8988T (cell line): ENCODE data around the gene DAB1.
"Not testable (repeated sequence)": the region's sequence is repeated elsewhere in the genome, so short reads cannot be mapped to it uniquely, and the experiment has no call there.

ENCODE experiments used
- DNase-seq: peaks from one replicate; pipeline ENCODE4 v3.0.0; 2011

Gene DAB1

GRCh38 chr1:57353654-57354053 lies 70.2 kb downstream of the DAB1 start:
- no peak for DNase-seq

- DNase-seq, result no peak
These were observed 73.2 kb downstream of the DAB1 start for GRCh38 chr1:57350610-57351009.

- DNase-seq, result no peak
These were observed 74.9 kb downstream of the DAB1 start for GRCh38 chr1:57348921-57349320.

- DNase-seq, result no peak
These were observed 77.9 kb downstream of the DAB1 start for GRCh38 chr1:57345916-57346315.

GRCh38 chr1:57344265-57344664 lies 79.6 kb downstream of the DAB1 start:
- DNase-seq, result no peak

GRCh38 chr1:57343298-57343915 lies 80.5 kb downstream of the DAB1 start:
- DNase-seq, result not testable (repeated sequence)

GRCh38 chr1:57341721-57342120 lies 82.1 kb downstream of the DAB1 start:
- DNase-seq, result no peak

- DNase-seq, result no peak
These were observed 83.4 kb downstream of the DAB1 start for GRCh38 chr1:57340334-57341070.

- DNase-seq, result no peak
These were observed 86.2 kb downstream of the DAB1 start for GRCh38 chr1:57337623-57338022.

- no peak for DNase-seq
These were observed 87.1 kb downstream of the DAB1 start for GRCh38 chr1:57336793-57337192.

GRCh38 chr1:57331620-57332019 lies 92.2 kb downstream of the DAB1 start:
- no peak for DNase-seq

- no peak for DNase-seq
These were observed 93.9 kb downstream of the DAB1 start for GRCh38 chr1:57329937-57330336.

- DNase-seq, result no peak
These were observed 94.8 kb downstream of the DAB1 start for GRCh38 chr1:57329001-57329527.

GRCh38 chr1:57327946-57328345 lies 95.9 kb downstream of the DAB1 start:
- DNase-seq, result no peak

GRCh38 chr1:57327336-57327735 lies 96.5 kb downstream of the DAB1 start:
- no peak for DNase-seq

- no peak for DNase-seq
These were observed 98.3 kb downstream of the DAB1 start for GRCh38 chr1:57325536-57325935.

GRCh38 chr1:57325117-57325516 lies 98.7 kb downstream of the DAB1 start:
- DNase-seq, result no peak

GRCh38 chr1:57324388-57324787 lies 99.5 kb downstream of the DAB1 start:
- no peak for DNase-seq

- no peak for DNase-seq
These were observed 102.1 kb downstream of the DAB1 start for GRCh38 chr1:57321776-57322175.

- no peak for DNase-seq
These were observed 104.1 kb downstream of the DAB1 start for GRCh38 chr1:57319791-57320190.

- no peak for DNase-seq
These were observed 104.7 kb downstream of the DAB1 start for GRCh38 chr1:57319165-57319564.

- DNase-seq, result no peak
These were observed 107.0 kb downstream of the DAB1 start for GRCh38 chr1:57316861-57317260.

GRCh38 chr1:57316291-57316690 lies 107.6 kb downstream of the DAB1 start:
- no peak for DNase-seq

GRCh38 chr1:57312869-57313268 lies 111.0 kb downstream of the DAB1 start:
- no peak for DNase-seq

GRCh38 chr1:57311411-57311810 lies 112.4 kb downstream of the DAB1 start:
- no peak for DNase-seq
